K562 (cell line): ENCODE data around the gene CTDSPL. TPM values are rescaled to one million over a fixed set of nuclear protein-coding genes. Genes with fewer than 3 reads are reported as not detected.

ENCODE experiments used
- BRCA1 ChIP-seq, 2 experiments: fragments of 450-650 bp in 1 of 2; sonication (generic) in 1 of 2; formaldehyde crosslinking in 1 of 2; IDR thresholded peaks; 2 replicates each; pipeline versions ENCODE4 v1.5.0 to v1.6.1; 2017 to 2020; ENCODE audit warnings: mild to moderate bottlenecking in 1 of 2, missing genetic modification reagents in 1 of 2
- CBX5 ChIP-seq: IDR thresholded peaks from 2 replicates; pipeline ENCODE4 v1.6.1; 2014; ENCODE audit warnings: low read depth, borderline replicate concordance
- E2F1 ChIP-seq: sonication (generic); formaldehyde crosslinking; IDR thresholded peaks from 2 replicates; pipeline ENCODE4 v1.8.1; 2023; ENCODE audit warnings: mild to moderate bottlenecking, missing genetic modification reagents, moderate library complexity
- ETV1 ChIP-seq: fragments of 450-650 bp; conservative IDR thresholded peaks from 2 replicates; pipeline ENCODE4 v1.6.1; 2016; ENCODE audit warnings: missing genetic modification characterization, control low read depth, low read depth, missing compliant biosample characterization
- HDAC6 ChIP-seq: IDR thresholded peaks from 2 replicates; pipeline ENCODE4 v1.6.1; 2012; ENCODE audit warnings: low read depth, mild to moderate bottlenecking, control low read depth, inconsistent platforms, low read length, moderate library complexity
- HOMEZ ChIP-seq: fragments of 250-450 bp; sonication (Bioruptor Pico); IDR thresholded peaks from 2 replicates; pipeline ENCODE4 v1.4.0; 2020; ENCODE audit warnings: mild to moderate bottlenecking, moderate library complexity
- JUNB ChIP-seq: fragments of 450-650 bp; formaldehyde crosslinking; conservative IDR thresholded peaks from 2 replicates; pipeline ENCODE4 v1.4.0; 2020; ENCODE audit warnings: mild to moderate bottlenecking
- NCOA4 ChIP-seq: fragments of 450-650 bp; IDR thresholded peaks from 2 replicates; pipeline ENCODE4 v1.6.1; 2018; ENCODE audit warnings: mild to moderate bottlenecking; ENCODE audit not compliant: partially characterized antibody
- RBM17 ChIP-seq: fragments of 200-400 bp; formaldehyde crosslinking; IDR thresholded peaks from 2 replicates; pipeline ENCODE4 v1.6.1; 2017; ENCODE audit warnings: low read depth, mild to moderate bottlenecking, low read length, borderline replicate concordance
- TSHZ1 ChIP-seq: fragments of 250-450 bp; sonication (Bioruptor Pico); IDR thresholded peaks from 2 replicates; pipeline ENCODE4 v1.4.0; 2020; ENCODE audit warnings: mild to moderate bottlenecking, moderate library complexity
- XRCC3 ChIP-seq: fragments of 450-650 bp; IDR thresholded peaks from 2 replicates; pipeline ENCODE4 v1.6.1; 2017; ENCODE audit warnings: mild to moderate bottlenecking, moderate library complexity
- ZNF24 ChIP-seq: fragments of 450-650 bp; IDR thresholded peaks from 2 replicates; pipeline ENCODE4 v1.6.1; 2016
- ZNF384 ChIP-seq: IDR thresholded peaks from 2 replicates; pipeline ENCODE4 v1.6.1; 2012; ENCODE audit warnings: low read depth, low read length, improper control_type of control experiment
- ZNF740 ChIP-seq, 3 experiments: fragments of 200-800 bp in 1 of 3; sonication (Bioruptor generic) in 1 of 3; sonication (generic) in 1 of 3; formaldehyde crosslinking in 1 of 3; IDR thresholded peaks; 2 replicates each; pipeline versions ENCODE4 v1.6.1 to v1.8.0; 2016 to 2022; ENCODE audit warnings: mild to moderate bottlenecking in 2 of 3, missing compliant biosample characterization in 2 of 3, missing genetic modification characterization in 2 of 3, missing genetic modification reagents in 1 of 3
- ZZZ3 ChIP-seq: fragments of 450-650 bp; IDR thresholded peaks from 2 replicates; pipeline ENCODE4 v1.6.1; 2016; ENCODE audit warnings: antibody characterized with exemption, mild to moderate bottlenecking, moderate library complexity
- polyA plus RNA-seq, 8 experiments: library from polyadenylated mRNA; depleted of rRNA in 4 of 8; stranded (reverse) in 5 of 8; unstranded in 3 of 8; fragments of >200 nt; fragmentation: Nextera tagmentation in 2 of 8; fragmentation: Illumina TruSeq in 1 of 8; extraction: Ambion mirVana in 2 of 8; extraction: Trizol in 1 of 8; gene quantifications; 2 replicates each; pipeline versions ENCODE4 v1.2.1 to v1.2.3, GENCODE V29; 2011 to 2014; ENCODE audit warnings: inconsistent platforms in 1 of 8, missing spikeins in 1 of 8
- total RNA-seq, 7 experiments: library from RNA; depleted of rRNA in 6 of 7; stranded (reverse); fragments of >200 nt in 6 of 7; fragmentation: Illumina TruSeq in 2 of 7; extraction: Trizol in 2 of 7; gene quantifications; 2 replicates each; pipeline versions ENCODE4 v1.2.1 to v1.2.3, GENCODE V29; 2011 to 2021; ENCODE audit warnings: low replicate concordance in 1 of 7
- TF ChIP-seq, protein P1 (sequence below): fragments of 450-650 bp; formaldehyde crosslinking; IDR thresholded peaks from 2 replicates; pipeline ENCODE4 v1.4.0; 2020; ENCODE audit warnings: mild to moderate bottlenecking, mixed read lengths

The CTDSPL gene
- total and polyA plus RNA-seq, 9 of the 15 experiments (the other 6 are each of a cell fraction or from before 2014, with no cell fraction given), result 5.1 to 19.3 (median 11.3) TPM

DNA sequence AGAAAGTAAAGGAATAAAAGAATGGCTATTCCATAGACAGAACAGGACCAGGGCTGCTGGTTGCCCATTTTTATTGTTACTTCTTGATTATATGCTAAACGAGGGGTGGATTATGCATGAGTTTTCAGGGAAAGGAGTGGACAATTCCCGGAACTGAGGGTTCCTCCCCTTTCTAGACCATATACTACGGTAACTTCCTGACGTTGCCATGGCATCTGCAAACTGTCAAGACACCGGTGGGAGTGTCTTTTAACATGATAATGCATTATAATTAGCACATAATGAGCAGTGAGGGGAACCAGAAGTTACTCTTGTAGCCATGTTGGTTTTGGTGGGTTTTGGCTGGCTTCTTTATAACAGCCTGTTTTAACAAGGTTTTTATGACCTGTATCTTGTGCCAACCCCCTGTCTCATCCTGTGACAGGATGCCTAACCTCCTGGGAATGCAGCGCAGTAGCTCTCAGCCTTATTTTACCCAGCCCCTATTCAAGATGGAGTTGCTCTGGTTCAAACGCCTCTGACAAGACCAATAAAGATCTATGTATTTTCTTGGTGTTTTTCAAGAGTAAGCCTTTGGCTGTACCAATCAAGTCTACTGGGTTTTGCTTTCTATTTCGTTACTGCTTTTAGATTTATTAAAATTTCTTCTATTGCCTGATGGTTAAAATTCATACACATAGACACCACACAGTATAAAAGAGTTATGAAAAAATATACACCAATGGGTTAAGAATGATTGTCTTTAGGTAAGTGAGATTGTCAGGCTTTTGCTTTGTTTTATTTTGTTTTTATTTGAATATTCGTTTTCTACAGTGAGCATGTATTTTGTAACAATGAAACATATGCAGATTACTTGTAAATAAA lies 37.4 kb upstream of the CTDSPL start (continued):
- TF ChIP-seq HOMEZ (CRISPR knock-in tag), result 0 out of 2 replicates have a peak, but pooled peaks have one; percentile 51
- no peak for TF ChIP-seq JUNB (CRISPR knock-in tag)
- TF ChIP-seq RBM17, result no peak
- TF ChIP-seq NCOA4, result no peak
- no peak for TF ChIP-seq E2F1 (CRISPR knock-in tag)
- TF ChIP-seq BRCA1 (IDR thresholded peaks at IDR 0.05), result no peak
- no peak for TF ChIP-seq BRCA1 (CRISPR knock-in tag; IDR thresholded peaks at IDR 0.05)
- TF ChIP-seq, protein P1, sequence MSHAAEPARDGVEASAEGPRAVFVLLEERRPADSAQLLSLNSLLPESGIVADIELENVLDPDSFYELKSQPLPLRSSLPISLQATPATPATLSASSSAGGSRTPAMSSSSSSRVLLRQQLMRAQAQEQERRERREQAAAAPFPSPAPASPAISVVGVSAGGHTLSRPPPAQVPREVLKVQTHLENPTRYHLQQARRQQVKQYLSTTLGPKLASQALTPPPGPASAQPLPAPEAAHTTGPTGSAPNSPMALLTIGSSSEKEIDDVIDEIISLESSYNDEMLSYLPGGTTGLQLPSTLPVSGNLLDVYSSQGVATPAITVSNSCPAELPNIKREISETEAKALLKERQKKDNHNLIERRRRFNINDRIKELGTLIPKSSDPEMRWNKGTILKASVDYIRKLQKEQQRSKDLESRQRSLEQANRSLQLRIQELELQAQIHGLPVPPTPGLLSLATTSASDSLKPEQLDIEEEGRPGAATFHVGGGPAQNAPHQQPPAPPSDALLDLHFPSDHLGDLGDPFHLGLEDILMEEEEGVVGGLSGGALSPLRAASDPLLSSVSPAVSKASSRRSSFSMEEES, result no peak
- peak; percentile 90 for TF ChIP-seq TSHZ1 (CRISPR knock-in tag)
- peak; percentile 89 for TF ChIP-seq ETV1 (tag)
- TF ChIP-seq ZNF740 (CRISPR knock-in tag; IDR thresholded peaks at IDR 0.05), result no peak
- TF ChIP-seq ZNF740 (tag; IDR thresholded peaks at IDR 0.05), result peak in 1 of 2 experiments; percentile 96; a peak in 2 of 4 replicates
- TF ChIP-seq XRCC3, result no peak
- TF ChIP-seq ZNF24, result no peak
- TF ChIP-seq ZNF384, result no peak
- TF ChIP-seq ZZZ3, result no peak
- no peak for TF ChIP-seq HDAC6
- TF ChIP-seq CBX5, result no peak
